NCI-H1417 (cell line): ENCODE results near the gene MN1.
A peak's percentile ranks its signal among the peaks of the same experiment; 100 is the strongest.
"Not testable (repeated sequence)": the region's sequence is repeated elsewhere in the genome, so short reads cannot be mapped to it uniquely, and the experiment has no call there.

ENCODE experiments used
- DNase-seq, 3 experiments: peaks; one replicate each; lab custom pipeline; 2025; lab: John Stamatoyannopoulos, UW

MN1 gene

DNA sequence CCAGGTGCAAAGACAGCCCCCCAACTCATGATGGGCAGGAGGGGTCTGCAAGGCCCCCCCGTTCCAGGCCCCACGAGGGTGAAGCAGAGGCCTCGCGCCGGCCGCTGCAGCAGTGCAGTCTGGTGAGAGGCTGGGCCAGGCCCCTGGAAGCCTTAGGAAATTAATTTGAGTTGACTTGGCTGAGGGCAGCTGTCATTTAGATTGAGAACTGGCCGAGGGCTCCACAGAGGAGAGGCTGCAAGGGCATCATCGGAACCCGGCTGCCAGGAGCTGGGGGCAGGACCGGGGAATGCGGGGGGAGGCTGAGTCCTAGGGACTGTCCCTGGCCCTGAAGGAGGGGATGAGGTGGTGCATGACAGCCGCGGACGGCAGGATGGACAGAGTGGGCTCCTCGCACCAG is 39.9 kb downstream of the MN1 start:
- DNase-seq: no peak

DNA sequence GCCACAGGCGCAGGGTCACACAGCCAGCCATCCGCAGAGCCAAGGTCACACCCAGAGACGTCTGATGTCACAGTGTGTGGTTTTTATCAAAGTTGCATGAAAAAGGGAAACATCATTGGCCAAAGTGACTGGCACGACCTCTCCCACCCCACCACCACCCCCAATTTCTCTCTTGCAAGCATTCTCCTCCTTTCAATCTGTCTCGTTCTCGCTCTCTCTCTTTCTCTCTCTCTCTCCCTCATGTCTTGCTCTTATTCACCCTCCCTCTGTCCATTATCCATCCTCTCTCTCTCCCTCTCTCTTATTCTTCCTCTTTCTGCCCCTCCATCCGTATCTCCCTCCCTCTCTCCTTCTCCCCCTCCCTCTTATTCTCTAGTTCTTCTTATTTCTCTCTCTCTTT is 40.6 kb downstream of the MN1 start:
- no peak for DNase-seq

DNA sequence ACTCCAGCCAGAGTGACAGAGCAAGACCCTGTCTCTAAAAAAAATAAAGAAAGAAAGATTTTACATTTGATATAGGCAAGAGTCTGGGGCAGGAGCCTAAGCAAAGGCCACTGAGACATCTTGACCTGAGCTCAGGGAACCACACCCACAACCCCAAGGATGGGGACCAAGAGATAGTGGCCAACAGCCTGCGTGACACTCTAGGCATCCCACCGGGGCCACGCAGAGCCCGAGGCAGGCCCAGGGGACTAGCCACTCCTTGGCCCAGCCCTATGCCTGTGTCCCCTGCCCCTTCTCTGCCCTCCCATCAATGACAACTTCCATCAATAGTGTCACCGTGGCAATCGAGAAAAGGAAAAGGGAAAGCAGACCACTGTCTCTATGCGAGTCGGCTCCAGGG is 41.1 kb downstream of the MN1 start:
- DNase-seq: no peak

DNA sequence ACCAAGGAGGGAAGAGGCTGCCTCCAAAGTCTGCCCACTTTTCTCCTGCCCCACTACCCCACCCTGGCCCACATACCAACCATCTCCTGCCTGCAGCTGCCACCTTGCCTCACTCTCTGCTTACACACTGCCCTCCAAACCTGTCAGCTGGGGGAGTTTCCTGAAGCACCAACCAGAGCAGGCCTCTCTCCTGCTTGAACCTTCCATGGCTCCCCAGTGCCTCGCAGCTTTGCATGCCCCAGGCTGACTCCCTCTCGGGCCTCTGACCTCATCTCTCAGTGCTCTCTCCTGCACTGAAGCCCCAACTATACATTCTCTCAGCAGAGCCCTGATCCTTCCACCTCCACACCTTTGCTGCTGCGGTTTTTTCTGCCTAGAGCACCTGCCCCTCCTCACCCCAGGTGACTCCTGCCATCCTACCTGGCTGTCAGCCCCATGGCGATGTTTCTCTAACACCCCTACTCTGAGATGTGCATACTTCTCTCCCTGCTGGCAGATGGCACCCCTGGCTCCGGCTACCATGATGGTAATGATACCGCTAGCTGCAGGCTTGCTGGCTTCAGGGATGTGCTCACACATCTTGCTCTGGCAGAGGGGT is 43.5 kb downstream of the MN1 start:
- no peak for DNase-seq

DNA sequence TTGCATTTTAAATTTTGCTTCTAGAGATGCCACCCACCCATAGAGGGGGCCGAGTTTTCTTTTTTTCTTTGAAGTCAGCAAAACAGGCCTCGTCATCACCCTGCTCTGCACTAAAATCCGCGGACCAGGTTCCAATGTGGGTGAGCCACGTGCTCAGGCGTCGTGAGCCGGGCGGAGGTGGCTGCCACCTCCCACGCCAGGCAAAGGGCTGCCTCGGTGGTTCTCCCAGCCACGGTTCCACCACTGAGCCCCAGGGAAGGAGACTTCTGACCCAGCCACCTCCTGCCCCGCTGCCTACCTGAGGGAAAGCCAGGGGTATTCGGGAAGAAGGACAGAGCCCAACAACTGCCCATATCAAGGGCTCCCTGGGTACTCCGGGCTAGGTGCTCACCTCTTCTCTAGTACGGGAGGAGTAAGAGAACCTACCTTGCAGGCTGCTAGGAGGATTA is 45.3 kb downstream of the MN1 start:
- no peak for DNase-seq

DNA sequence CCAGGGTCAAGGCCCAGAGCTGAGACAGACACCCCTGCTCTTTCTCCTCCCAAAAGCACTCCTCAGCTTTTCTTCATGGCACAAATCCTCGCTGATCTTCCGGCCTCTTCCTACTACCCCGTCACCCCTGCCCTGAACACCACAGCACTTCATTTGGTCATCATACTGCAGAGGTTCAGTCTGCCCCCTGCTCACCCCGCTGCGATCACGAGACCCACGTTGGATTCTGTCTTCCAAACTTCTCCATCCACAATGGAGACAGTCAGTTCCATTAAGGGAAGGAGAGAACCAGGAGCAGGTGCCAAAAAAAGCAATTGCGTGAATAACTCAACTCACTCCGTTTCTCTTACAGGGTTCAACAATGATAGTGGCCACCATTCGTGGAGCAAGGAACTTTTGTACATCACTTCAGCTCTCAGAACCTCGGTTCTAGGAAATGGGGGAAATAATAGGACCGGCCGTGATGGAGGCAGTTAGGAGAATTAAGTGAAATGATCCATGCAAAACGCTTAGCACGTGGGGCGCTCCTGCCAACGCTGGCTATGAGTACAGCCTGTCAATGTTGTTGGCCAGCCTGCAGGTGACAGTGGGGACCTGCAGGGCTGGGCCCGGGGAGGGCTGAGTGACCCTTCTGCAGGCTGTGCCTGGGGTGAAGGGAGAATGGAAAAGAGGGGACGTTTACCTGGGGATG is 45.9 kb downstream of the MN1 start:
- no peak for DNase-seq

DNA sequence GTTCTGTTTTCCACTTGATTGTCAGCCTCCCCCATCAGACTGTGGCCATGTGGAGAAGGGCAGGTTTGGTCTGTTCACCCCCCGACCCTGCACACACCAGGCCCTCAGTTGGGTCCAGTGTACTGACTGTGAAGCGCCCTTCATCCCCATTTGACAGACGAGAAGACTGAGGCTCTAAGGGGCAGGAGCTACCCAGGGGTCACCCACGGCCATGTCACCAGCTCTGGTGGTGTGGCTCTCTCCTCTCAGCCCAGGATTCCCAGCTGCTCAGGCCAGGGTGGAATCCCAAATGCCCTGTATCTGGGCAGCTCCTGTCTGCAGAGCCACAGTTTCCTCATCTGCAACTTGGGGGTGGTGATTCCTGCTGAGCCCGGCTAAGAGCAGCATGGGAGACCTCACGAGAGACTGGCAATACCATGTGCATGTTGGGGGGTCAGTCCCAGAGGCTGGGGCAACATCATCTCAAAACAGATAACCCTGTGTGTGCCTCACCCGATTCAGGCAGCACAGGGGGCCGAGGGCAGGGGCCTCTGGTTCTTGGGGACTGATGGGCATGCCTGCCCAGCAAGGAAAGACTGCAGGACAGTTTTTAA is 46.6 kb downstream of the MN1 start:
- DNase-seq: no peak

DNA sequence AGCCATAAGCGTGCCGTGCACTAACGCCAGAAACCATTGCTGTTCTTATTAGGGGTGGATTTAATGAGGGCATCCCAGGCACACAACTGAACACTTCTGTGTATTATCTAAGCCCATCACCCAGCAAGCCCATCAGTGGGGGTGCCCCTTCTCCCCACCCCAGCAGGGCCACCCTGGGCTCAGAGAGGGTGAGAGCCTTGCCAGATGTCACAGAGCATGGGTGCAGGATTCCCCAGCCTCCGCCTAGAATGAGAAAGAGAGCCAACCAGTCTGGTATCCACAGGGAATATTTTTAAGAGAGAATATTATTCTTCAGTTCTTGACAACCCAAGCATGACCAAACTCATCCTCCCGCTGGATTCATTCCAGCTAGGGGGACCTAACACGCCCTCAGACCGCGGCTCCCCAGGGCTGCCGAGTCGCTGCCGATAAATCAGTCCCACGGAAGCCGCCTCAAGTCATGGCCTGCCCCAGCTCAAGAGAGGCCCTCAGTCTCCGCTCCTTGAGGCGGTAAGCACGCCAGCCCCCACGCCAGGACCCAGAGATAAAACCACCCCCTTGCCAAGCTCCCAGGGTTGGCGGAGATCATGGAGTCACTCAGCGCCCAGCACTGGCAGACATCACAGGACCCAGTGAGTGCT is 47.2 kb downstream of the MN1 start:
- DNase-seq: peak in 2 of 3 experiments; percentile 12 to 35

DNA sequence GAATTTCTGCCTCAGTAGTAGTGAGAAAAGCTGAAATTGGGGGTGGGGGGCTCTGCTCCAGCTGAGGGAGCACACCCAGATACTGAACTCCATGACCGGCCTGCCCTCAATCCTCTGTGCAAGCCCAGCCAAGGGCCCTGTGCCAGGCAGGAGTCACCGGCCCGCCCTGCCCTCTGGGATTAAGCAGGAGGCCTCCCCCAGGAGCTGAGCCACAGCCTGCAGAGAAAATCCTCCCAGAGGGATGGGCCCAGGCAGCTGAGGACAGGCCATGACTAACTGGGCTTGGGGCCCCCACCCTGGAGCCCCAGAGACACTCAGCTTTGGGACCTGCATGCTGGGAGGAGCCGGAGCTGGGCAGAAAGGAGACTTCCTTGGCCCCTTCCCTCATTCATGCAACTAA is 48.8 kb downstream of the MN1 start:
- DNase-seq: no peak

DNA sequence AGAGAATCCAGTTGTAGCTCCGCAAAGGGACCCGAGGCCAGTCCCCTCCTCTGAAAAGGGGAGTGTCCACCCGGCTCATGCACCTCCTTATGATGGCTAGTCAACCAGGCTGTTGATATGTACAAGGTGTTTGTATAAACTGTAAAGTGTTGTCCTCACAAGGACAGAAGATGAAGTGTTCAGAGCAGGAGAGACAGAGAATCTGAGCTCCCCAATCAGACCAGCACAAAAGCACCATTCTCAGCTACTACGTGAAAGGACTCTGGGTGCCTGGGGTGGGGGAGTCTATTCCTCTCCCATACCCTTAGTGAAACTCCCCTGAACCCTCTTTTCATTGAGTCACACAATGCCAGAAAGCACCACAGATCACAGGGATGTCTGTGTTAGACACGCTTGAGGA is 49.4 kb downstream of the MN1 start:
- DNase-seq: no peak

DNA sequence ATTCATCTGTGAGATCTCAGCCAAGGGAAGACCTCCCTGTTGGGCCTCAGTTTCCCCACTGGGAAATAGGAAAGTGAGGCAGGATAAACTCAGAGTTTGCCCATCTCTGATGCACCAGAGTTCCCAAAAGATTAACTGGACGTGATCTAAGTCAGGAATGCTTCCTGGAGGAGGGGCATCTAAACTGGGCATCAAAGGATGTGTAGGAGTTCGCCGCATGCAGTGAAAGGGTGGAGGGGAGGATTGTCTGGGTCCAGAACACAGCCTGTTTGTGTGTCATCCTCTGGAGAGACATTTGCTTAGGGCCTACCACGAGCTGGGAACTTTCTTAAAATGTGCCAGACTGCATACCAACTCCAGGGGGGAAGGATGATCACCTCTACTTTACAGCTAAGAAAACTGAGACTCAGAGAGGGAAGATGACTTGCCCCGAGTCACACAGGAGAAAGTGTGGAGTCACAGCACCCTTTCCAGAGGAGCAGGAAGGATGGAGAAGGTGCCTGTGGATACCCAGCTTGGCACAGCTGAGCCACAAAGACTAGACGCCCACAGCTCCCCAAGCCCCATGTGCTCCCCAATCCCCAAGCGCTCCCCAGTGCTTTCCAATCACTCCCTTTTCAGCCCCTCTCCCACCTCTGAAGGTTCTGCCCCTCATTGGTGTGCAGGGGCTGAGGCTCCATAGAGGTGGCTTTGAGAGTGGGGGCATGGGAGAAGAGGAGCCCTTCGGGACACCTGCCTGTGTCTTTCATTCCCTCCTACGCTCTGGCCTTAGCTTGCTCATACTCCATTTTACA is 50.1 kb downstream of the MN1 start:
- DNase-seq: no peak

DNA sequence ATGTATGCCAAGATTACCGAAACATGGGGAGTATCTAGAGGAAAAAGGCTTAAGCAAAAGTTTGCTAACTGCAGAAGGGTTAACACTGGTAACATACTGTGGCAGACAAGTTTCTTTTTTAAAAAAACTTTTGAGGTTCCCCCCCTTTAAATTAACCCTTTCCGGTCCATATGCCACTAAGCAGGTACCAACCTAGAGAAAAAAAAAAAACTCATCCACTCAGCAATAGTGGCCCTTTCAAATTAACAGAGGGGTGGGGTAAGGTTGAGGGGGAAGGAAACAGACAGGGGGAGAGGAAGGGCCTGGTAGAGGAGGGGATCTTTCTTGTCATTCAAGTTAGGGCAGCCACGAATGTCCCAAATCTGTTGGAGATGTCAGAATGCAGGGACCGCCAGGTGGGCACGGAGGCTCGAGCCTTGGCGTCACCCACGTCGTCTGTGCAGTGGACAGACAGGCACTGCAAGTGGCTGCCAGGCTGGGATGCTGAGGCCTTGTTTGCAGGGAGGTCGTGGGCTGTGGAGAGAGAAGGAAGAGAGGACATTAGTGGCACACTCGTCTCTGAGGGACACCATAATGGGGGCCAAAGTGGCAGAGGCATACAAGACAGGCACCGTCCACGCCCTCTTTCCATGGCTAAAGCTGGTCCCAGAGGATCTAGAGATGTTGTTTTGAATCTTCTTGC is 50.8 kb downstream of the MN1 start:
- no peak for DNase-seq

DNA sequence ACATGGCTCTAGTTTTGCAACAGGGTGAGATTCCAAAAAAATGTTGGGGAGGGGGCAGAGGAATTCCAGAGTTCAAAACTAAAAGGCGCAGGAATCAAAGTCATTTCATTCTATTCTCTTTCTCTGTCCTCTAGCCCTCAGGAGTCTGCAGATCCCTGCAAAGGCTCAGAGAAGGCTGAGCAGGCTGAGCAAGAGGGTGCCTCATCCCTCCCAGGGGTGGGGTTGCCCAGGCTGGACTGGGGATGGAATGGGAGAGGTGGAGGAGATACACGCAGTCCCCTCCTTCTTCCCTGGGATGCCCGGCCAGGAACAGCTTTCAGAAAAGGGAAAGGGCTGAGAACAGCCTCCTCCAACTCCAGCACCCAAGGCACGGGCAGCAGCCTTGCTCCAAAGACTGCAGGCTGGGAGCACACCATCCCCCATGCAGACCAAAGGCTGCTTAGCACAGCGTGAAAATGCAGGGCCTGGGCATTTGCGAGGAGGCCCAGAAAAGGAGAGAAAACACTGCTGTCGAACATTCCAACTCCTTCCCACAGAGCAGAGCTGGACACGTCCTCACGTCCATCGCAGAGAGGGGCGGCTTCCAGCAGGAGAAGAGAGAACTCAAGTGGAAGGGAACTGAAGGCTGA is 51.8 kb downstream of the MN1 start:
- DNase-seq: no peak

DNA sequence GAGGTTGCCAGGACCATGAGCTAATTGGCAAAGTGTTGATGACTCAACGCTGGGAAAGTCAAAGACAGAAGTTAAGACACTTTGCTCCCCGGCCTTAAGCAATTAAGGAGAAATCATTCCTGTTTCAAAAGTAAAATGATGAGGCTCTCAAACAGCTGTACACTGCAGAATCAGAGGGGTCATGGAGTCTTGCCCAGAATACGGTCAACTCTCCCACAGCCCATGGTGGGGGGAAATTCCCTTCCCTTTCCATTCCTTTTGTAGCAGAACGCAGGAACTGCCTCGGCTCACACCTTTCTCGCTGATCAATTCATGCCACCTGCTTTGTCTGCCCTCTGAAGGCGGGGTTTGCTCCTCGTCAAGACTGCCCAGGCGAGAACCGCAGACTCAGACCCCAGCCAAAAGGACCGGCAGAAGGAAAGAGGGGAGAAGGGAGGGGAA is 52.8 kb downstream of the MN1 start:
- DNase-seq: peak in 1 of 3 experiments; percentile 8

DNA sequence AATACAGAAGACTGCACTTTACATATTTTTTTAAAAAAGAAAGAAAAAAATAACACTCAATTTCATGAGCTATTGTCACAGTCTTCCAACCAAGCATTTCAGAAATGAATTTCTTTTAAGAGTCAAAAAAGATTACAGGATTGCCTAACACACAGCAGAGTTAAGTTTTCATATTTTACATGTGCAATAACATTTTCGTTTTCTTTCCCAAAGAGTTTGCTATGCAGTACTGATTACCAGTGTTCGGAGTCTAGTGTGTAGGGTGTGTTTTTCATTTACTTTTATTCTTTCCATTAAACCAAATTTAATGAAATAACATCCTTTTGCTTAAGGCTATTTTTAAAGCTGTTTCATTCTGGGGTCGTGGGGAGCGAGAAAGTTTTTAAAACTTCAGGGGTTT is 53.2 kb downstream of the MN1 start:
- no peak for DNase-seq

DNA sequence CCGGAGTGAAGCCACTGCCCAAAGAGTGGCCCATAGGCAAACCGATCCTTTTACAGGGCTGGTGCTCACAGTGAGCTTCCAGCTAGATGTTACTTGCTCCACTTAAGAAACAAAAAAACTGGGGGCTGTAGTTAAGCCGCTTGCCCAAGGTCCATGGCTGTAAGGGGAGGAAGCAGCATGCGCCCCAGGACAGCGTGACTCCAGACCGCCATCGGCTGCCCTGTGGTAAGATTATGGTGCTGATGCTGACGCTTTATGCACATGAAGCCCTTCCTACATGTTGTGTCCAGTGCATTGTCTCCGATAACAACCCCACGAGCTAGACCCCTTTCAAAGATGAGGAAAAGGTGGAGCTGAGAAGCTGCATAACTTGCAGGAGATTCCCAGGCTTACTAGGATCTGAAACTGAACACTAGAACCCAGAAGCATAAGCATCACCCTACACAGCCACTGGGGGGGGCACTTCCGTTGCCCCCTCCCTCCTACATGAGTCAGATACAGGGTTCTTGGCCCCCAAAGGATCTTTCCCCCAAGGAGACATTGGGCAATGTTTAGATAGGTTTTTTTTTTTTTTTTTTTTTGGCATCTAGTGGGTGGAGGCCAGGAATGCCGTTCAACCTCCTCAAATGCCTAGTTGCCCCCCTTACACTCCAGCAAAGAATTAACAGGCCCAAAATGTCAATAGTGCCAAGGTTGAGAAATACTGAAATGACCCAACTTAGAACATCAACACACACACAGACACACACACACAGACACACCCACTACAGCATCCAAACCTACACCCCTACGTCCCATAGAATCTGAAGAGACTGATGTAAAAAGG is 53.9 kb downstream of the MN1 start:
- DNase-seq: no peak

DNA sequence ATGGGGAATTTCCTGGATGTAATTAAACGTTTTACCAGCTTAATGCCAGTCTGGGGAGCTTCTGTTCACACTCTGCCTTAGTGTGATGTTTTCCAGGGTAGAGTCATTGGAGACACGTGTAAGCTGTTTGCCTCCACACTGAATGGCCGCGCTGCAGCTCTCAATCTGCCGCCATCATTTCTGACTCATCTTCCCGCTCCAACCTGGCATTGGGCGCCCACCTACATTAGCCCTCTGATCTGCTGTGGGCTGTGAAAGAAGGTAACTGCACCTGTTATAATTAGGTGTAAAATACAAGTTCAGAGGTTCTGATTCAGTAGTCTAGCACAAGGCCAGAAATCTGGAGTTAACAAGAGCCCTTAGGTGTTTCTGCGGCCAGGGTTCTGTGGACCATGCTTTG is 54.6 kb downstream of the MN1 start:
- no peak for DNase-seq

DNA sequence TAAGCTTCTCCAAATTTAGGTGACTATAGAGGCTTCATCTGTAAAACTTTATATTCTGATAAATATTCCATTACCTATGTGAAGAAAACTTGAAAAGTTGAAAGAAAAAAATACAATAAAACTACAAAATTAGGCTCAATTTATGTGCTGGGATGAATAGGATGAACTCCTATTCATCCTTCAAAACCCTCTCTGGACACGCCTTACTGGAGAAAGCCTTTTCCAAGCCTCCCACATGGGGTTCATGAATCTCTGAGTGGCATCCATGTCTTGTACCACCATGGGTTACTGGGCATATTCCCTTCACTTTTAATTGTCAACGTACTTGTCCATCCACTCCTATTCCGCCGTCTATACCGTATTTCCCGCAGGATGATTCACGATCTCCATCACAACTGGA is 55.7 kb downstream of the MN1 start:
- DNase-seq: no peak

DNA sequence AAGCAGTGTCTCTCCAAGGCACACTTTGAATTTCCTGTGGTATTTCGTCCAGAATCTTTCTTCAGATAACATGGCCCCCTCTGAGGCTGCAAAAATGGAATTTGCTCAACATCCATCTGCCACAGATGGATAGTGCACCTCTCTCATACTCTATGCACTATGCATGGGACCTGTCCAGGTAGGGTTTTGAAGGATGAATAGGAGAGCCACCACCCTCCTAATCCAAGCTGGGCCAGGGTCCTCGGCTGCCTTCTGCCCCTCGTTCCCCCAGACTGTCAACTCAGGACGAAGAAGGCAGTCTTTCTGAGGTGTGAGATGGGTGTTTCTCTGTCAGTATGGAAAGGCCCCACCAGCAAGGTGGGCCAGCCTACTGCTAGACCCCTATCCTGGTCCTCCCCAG is 56.4 kb downstream of the MN1 start:
- DNase-seq: no peak

DNA sequence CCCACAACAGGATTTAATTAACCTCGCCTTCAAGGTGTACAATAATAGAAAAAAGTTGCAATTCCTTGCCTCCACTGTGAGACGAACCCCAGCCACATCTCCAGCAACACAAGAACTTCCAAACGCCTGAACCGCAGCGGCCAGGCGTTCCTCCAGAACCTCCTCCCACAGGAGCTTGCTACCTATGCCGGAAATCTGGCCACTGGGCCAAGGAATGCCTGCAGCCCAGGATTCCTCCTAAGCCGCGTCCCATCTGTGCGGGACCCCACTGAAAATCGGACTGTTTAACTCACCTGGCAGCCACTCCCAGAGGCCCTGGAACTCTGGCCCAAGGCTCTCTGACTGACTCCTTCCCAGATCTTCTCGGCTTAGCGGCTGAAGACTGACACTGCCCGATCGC is 57.5 kb downstream of the MN1 start:
- not testable (repeated sequence) for DNase-seq
